ENCODE data around the gene DPEP1.
"Not testable (repeated sequence)": the region's sequence is repeated elsewhere in the genome, so short reads cannot be mapped to it uniquely, and the experiment has no call there.

Gene DPEP1

GRCh38 chr16:89651584-89651983, 38.1 kb downstream of the DPEP1 start:
- no peak for DNase-seq (ENCODE audit: low spot score)

DNA sequence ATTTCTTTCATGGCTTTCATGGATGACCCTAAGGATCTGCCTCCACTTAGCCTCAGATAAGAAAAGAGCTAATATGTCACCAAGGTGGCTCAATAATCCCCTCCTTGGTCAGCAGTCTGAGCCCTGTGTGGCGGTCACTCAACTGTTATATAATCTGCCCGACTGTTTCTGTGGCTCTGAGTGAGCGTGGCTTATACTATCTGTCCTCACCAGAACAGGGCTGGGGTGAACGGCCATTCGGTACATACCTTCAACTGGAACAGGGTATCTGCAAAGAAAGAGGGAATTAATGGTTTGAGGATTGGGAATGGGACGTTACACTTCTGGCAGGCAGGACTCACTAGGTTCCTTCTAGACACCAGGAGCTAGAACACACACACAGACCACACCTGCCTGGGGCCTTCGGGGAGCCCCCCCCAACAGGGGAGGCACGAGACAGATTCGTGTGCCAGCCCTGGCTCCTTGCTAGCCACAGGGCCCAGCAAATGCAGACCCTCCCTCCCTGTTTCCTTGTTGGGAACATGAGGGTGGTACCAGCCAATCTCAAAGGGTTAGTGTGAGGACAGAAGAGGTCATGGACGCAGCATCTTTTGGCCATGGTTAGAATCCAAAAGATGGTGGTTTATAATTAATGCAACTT, 40.3 kb downstream of the DPEP1 start:
- DNase-seq (ENCODE audit: low spot score) = no peak

GRCh38 chr16:89655062-89655643, 41.7 kb downstream of the DPEP1 start:
- no peak for DNase-seq (ENCODE audit: low spot score)

GRCh38 chr16:89656435-89657121, 43.1 kb downstream of the DPEP1 start:
- DNase-seq (ENCODE audit: low spot score) = no peak

- DNase-seq (ENCODE audit: low spot score) = peak; percentile 98
Observed at GRCh38 chr16:89657442-89658220, 44.2 kb downstream of the DPEP1 start, which contains the start of the genes CHMP1A and SPATA33. Gene CHMP1A (minus strand): TSS chr16:89657708. CDS start chr16:89657588, 120 bp downstream. Gene SPATA33 (plus strand): TSS chr16:89657836. CDS start chr16:89657912, 76 bp downstream.

DNA sequence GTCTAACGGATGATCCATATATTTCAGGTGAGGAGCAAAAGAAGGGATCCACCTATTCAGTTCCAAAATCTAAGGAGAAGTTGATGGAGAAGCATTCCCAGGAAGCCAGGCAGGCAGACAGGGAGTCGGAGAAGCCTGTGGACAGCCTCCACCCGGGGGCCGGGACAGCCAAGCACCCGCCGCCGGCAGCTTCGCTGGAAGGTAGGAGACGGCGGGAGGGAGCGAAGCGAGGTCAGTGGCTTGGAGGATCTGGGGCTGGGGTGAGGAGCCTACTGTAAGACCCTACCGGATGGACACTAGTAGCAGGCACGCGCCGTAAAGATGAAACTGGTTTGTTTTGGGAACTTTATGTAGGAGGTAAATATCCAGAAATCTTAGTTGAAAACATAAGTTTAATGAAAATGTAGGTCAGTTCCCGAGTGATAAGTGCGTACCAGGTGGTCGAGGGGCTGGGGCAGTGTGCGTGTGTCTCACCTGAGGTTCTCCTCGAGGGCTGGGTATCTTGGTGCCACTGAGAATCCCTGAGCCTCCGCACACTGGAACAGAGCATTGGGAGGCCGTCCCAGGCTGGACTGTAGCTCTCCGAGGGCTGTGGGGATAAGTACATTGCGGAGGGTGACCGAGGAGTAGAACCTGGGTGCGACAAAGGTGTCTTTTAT, 44.9 kb downstream of the DPEP1 start:
- peak; percentile 19 for DNase-seq (ENCODE audit: low spot score)

GRCh38 chr16:89660146-89660545, 46.7 kb downstream of the DPEP1 start:
- no peak for DNase-seq (ENCODE audit: low spot score)

GRCh38 chr16:89661215-89661614, 47.8 kb downstream of the DPEP1 start:
- no peak for DNase-seq (ENCODE audit: low spot score)

DNA sequence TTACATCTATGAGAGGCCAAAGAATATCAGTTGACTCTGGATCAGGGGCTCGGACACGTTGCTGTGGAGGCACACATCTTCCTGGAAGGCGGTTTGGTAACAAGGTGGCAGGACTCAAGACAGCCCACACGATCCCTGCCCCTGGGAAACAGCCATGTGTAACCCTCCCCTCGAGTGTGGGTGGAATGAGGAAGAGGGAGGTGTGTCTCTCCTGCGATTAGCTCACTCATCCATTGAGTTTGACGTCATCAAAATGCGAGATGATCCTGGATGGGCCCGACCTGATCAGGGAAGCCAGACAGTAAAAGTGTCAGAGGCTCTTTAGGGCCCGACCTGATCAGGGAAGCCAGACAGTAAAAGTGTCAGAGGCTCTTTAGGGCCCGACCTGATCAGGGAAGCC, 50.8 kb downstream of the DPEP1 start:
- DNase-seq (ENCODE audit: low spot score) = not testable (repeated sequence)

- DNase-seq (ENCODE audit: low spot score) = not testable (repeated sequence)
Observed at GRCh38 chr16:89667000-89667399, 53.6 kb downstream of the DPEP1 start.

DNA sequence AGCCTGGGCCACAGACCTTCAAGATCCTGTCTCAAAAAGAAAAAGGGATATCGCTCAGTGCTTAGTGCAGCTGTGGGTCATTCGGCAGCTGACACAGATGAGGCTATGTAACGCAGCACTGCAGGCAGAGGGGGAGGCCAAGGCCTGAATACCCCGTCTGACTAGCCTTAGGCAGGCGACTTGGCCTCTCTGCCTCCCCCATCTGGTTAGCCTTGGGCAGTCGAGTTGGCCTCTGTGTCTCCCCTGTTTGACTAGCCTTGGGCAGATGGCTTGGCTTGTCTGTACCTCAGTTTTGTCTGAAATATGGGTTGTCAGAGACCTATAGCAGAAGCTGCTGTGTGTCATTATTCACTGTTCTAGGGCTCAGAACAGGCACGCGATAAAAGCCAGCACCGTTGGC, 54.2 kb downstream of the DPEP1 start:
- DNase-seq (ENCODE audit: low spot score) = no peak

DNA sequence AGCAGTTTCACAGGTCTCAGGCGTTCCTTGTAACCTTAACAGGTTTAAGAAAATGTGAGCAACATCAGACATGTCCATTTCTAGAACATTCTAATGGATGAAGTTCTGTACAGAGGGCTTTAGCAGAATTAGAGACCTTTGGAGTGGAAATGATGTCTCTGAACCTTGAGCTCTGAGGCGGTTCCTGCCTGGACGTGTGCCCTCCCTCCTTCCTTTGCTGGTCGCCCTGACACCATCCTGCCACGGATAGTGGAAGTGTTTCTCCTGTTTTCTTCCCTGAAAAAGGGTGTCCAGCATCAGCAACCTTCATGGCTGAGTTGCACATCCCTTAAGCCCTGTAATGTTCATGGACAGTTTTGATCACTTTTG, 55.3 kb downstream of the DPEP1 start:
- no peak for DNase-seq (ENCODE audit: low spot score)

DNA sequence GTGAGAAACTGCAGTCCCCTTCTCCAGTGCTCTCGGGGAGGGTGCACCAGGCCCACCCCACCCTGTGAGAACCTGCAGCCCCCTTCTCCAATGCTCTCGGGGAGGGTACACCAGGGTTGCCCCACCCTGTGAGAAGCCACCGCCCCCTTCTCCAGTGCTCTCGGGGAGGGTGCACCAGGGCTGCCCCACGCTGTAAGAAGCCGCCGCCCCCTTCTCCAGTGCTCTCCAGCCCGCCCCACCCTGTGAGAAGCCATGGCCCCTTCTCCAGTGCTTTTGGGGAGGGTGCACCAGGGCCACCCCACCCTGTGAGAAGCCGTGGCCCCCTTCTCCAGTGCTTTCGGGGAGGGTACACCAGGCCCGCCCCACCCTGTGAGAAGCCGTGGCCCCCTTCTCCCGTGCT, 56.3 kb downstream of the DPEP1 start:
- DNase-seq (ENCODE audit: low spot score) = no peak

- peak; percentile 34 for DNase-seq (ENCODE audit: low spot score)
Observed at GRCh38 chr16:89670496-89671431, 57.3 kb downstream of the DPEP1 start.

DNA sequence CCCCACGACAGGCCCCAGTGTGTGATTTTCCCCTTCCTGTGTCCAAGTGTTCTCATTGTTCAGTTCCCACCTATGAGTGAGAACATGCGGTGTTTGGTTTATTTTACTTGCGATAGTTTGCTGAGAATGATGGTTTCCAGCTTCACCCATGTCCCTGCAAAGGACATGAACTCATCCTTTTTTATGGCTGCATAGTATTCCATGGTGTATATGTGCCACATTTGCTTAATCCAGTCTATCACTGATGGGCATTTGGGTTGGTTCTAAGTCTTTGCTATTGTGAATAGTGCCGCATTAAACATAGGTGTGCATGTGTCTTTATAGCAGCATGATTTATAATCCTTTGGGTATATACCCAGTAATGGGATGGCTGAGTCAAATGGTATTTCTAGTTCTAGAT, 58.1 kb downstream of the DPEP1 start:
- not testable (repeated sequence) for DNase-seq (ENCODE audit: low spot score)

GRCh38 chr16:89672177-89672941, 58.9 kb downstream of the DPEP1 start:
- no peak for DNase-seq (ENCODE audit: low spot score)

DNA sequence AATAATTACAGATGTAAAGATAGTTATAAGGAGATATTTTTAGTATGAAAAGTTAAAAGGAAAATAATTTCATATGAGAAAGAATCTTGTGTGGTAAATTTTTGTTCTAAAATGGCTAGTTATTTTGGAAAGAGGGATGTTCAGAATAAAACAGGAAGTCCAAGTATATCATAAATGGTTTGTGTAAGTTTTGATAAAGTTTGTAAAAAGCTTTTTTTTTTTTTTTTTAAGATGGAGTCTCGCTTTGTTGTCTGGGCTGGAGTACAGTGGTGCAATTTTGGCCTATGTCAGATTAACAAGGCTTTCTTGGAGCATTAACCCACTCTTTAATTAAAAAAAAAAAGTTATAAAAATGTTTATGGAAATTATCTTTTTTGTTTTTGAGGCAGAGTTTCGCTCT, 64.8 kb downstream of the DPEP1 start:
- DNase-seq (ENCODE audit: low spot score) = no peak

GRCh38 chr16:89685916-89686315, 72.5 kb downstream of the DPEP1 start:
- no peak for DNase-seq (ENCODE audit: low spot score)

- peak; percentile 99 for DNase-seq (ENCODE audit: low spot score)
Observed at GRCh38 chr16:89686520-89687091, 73.2 kb downstream of the DPEP1 start, which contains the start of gene CDK10. Gene CDK10 (plus strand): TSS chr16:89686689. CDS start chr16:89686711, 22 bp downstream.

All from AG08395 (cell line).